OCI-LY1 (cell line): Measurements from ENCODE around the gene BCCIP.

Source experiments
- CTCF ChIP-seq: fragments of 200-600 bp; sonication (generic), shearing (Covaris generic); IDR thresholded peaks from 2 replicates; pipeline ENCODE4 v1.5.1; 2017; ENCODE audit warnings: mild to moderate bottlenecking, antibody characterized with exemption, low read length, moderate library complexity, mixed read lengths
- EZH2 ChIP-seq: fragments of 200-600 bp; sonication (generic), shearing (Covaris generic); IDR thresholded peaks from 2 replicates; pipeline ENCODE4 v1.8.0; 2017; ENCODE audit warnings: borderline replicate concordance, mixed run types, mild to moderate bottlenecking, antibody characterized with exemption, low read length, moderate library complexity, mixed read lengths

GRCh38 chr10:125816548-125816947 is 6.8 kb upstream of the BCCIP start:
- TF ChIP-seq CTCF (no peak), EZH2 (no peak)
